HepG2 (cell line): ENCODE measurements around the gene PRKCE. TPM values are rescaled to one million over a fixed set of nuclear protein-coding genes. Genes with fewer than 3 reads are reported as not detected.

Experiments
- CBX5 ChIP-seq: sonication (generic); formaldehyde crosslinking; IDR thresholded peaks from 2 replicates; pipeline ENCODE4 v1.4.0; 2020; ENCODE audit warnings: missing genetic modification reagents, borderline replicate concordance
- CENPT ChIP-seq: sonication (generic); formaldehyde crosslinking; IDR thresholded peaks from 2 replicates; pipeline ENCODE4 v1.8.0; 2022; ENCODE audit warnings: low read depth, mild to moderate bottlenecking, moderate library complexity, missing genetic modification reagents
- DZIP1 ChIP-seq: sonication (generic); formaldehyde crosslinking; IDR thresholded peaks from 2 replicates; pipeline ENCODE4 v1.5.0; 2020; ENCODE audit warnings: mild to moderate bottlenecking, missing genetic modification reagents
- ELF1 ChIP-seq: sonication (generic); formaldehyde crosslinking; IDR thresholded peaks from 2 replicates; pipeline ENCODE4 v1.4.0; 2020; ENCODE audit warnings: missing genetic modification reagents
- EP300 ChIP-seq, 3 experiments: sonication (generic) in 1 of 3; formaldehyde crosslinking in 1 of 3; IDR thresholded peaks; 2 replicates each; pipeline versions ENCODE4 v1.5.1 to v1.6.1; 2011 to 2020; ENCODE audit warnings: low read depth in 2 of 3, low read length in 2 of 3, borderline replicate concordance in 1 of 3, improper control_type of control experiment in 1 of 3, mild to moderate bottlenecking in 1 of 3, missing genetic modification reagents in 1 of 3, moderate library complexity in 1 of 3
- REPIN1 ChIP-seq: sonication (generic); formaldehyde crosslinking; IDR thresholded peaks from 2 replicates; pipeline ENCODE4 v1.8.0; 2022; ENCODE audit warnings: missing genetic modification reagents, low read depth, mild to moderate bottlenecking, borderline replicate concordance
- STAT5B ChIP-seq: sonication (generic); formaldehyde crosslinking; IDR thresholded peaks from 2 replicates; pipeline ENCODE4 v1.4.0; 2020; ENCODE audit warnings: missing genetic modification reagents
- TOE1 ChIP-seq: sonication (generic); formaldehyde crosslinking; IDR thresholded peaks from 2 replicates; pipeline ENCODE4 v1.4.0; 2020; ENCODE audit warnings: mild to moderate bottlenecking, missing genetic modification reagents
- YEATS2 ChIP-seq: sonication (generic); formaldehyde crosslinking; IDR thresholded peaks from 2 replicates; pipeline ENCODE4 v1.4.0; 2020; ENCODE audit warnings: missing genetic modification reagents, borderline replicate concordance
- ZFP90 ChIP-seq: sonication (generic); formaldehyde crosslinking; IDR thresholded peaks from 2 replicates; pipeline ENCODE4 v1.8.0; 2022; ENCODE audit warnings: missing genetic modification reagents, mild to moderate bottlenecking, inconsistent platforms, borderline replicate concordance
- ZNF274 ChIP-seq: sonication (generic); formaldehyde crosslinking; IDR thresholded peaks from 2 replicates; pipeline ENCODE4 v1.5.1; 2020; ENCODE audit warnings: mild to moderate bottlenecking, missing genetic modification reagents
- ZNF292 ChIP-seq: sonication (generic); formaldehyde crosslinking; IDR thresholded peaks from 2 replicates; pipeline ENCODE4 v1.8.1; 2022; ENCODE audit warnings: mild to moderate bottlenecking, low read depth, missing genetic modification reagents, borderline replicate concordance
- ZSCAN20 ChIP-seq: sonication (generic); formaldehyde crosslinking; IDR thresholded peaks from 2 replicates; pipeline ENCODE4 v1.4.0; 2020; ENCODE audit warnings: missing genetic modification reagents, mild to moderate bottlenecking, borderline replicate concordance
- ZXDC ChIP-seq: sonication (generic); formaldehyde crosslinking; IDR thresholded peaks from 2 replicates; pipeline ENCODE4 v1.5.0; 2020; ENCODE audit warnings: mild to moderate bottlenecking, missing genetic modification reagents
- polyA plus RNA-seq, 8 experiments: library from polyadenylated mRNA; depleted of rRNA in 3 of 8; stranded (reverse) in 7 of 8; unstranded in 1 of 8; fragments of >200 nt; fragmentation: Illumina TruSeq in 4 of 8; extraction: Trizol in 4 of 8; gene quantifications; 2 replicates each; pipeline versions ENCODE4 v1.2.1 to v1.2.3, GENCODE V29; 2011 to 2016; ENCODE audit warnings: low read depth in 4 of 8, missing spikeins in 1 of 8, mixed read lengths in 1 of 8; ENCODE audit not compliant: insufficient read depth in 1 of 8
- total RNA-seq, 5 experiments: library from RNA; depleted of rRNA; stranded (reverse); fragments of >200 nt; fragmentation: Illumina TruSeq; extraction: Trizol; gene quantifications; 2 replicates each; pipeline ENCODE4 v1.2.3, GENCODE V29; 2016; ENCODE audit warnings: low read depth in 1 of 5
- TF ChIP-seq, protein P1 (sequence below): IDR thresholded peaks from 2 replicates; pipeline ENCODE4 v1.6.1; 2016; ENCODE audit warnings: missing biosample characterization, missing genetic modification reagents, low read depth
- TF ChIP-seq, protein P2 (sequence below): sonication (generic); formaldehyde crosslinking; conservative IDR thresholded peaks from 2 replicates; pipeline ENCODE4 v1.8.0; 2022; ENCODE audit warnings: missing genetic modification reagents
- TF ChIP-seq, protein P3 (sequence below): sonication (generic); formaldehyde crosslinking; IDR thresholded peaks from 2 replicates; pipeline ENCODE4 v1.4.0; 2020; ENCODE audit warnings: mild to moderate bottlenecking, low read depth, missing genetic modification reagents

PRKCE gene
- total and polyA plus RNA-seq, 2 of the 13 experiments (the other 11 are each of a cell fraction or from before 2014, with no cell fraction given), result 1.0 to 3.9 TPM

DNA sequence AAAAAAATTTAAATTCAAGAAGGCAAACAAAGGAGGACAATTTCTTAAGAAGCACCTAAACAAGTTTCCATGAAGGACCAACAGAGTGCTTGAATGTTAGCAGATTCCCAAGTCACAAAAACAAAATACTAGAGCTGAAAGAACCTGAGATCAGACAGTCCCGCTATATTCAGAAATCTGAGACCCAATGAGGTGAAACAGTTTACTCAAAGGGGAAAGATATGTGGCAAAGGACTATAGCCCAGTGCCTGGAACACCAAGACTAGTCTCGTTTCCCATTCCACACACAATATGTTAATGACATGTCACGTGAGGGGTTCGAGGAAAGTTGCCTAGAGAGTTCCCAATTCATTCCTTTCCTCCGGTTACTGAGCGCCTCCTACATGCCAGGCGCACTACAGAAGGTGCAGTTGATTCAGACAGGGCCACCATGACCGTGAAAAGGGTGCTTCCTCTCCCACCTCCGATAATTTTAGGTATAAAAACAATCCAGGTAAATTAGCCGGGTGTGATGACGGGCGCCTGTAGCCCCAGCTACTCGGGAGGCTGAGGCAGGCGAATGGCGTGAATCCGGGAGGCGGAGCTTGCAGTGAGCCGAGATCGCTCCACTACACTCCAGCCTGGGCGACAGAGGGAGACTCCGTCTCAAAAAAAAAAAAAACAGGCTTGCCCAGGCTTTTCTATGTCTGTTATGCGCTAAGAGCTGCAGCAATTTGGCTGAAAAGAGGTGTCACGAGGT, 41.0 kb upstream of the PRKCE start (continued):
- TF ChIP-seq DZIP1 (CRISPR knock-in tag), result no peak
- no peak for TF ChIP-seq ZFP90 (CRISPR knock-in tag)
- TF ChIP-seq, protein P1, sequence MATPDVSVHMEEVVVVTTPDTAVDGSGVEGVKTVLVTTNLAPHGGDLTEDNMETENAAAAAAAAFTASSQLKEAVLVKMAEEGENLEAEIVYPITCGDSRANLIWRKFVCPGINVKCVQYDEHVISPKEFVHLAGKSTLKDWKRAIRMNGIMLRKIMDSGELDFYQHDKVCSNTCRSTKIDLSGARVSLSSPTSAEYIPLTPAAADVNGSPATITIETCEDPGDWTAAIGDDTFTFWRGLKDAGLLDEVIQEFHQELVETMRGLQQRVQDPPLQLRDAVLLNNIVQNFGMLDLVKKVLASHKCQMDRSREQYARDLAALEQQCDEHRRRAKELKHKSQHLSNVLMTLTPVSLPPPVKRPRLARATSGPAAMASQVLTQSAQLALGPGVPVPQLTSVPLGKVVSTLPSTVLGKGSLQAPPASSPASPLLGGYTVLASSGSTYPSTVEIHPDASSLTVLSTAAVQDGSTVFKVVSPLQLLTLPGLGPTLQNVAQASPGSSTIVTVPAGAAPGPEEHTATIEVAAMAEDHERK (CRISPR knock-in tag), result no peak
- no peak for TF ChIP-seq STAT5B (CRISPR knock-in tag)
- no peak for TF ChIP-seq CENPT (CRISPR knock-in tag)
- TF ChIP-seq, protein P2, sequence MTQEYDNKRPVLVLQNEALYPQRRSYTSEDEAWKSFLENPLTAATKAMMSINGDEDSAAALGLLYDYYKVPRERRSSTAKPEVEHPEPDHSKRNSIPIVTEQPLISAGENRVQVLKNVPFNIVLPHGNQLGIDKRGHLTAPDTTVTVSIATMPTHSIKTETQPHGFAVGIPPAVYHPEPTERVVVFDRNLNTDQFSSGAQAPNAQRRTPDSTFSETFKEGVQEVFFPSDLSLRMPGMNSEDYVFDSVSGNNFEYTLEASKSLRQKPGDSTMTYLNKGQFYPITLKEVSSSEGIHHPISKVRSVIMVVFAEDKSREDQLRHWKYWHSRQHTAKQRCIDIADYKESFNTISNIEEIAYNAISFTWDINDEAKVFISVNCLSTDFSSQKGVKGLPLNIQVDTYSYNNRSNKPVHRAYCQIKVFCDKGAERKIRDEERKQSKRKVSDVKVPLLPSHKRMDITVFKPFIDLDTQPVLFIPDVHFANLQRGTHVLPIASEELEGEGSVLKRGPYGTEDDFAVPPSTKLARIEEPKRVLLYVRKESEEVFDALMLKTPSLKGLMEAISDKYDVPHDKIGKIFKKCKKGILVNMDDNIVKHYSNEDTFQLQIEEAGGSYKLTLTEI, result no peak
- no peak for TF ChIP-seq ZNF274 (CRISPR knock-in tag)
- TF ChIP-seq, protein P3, sequence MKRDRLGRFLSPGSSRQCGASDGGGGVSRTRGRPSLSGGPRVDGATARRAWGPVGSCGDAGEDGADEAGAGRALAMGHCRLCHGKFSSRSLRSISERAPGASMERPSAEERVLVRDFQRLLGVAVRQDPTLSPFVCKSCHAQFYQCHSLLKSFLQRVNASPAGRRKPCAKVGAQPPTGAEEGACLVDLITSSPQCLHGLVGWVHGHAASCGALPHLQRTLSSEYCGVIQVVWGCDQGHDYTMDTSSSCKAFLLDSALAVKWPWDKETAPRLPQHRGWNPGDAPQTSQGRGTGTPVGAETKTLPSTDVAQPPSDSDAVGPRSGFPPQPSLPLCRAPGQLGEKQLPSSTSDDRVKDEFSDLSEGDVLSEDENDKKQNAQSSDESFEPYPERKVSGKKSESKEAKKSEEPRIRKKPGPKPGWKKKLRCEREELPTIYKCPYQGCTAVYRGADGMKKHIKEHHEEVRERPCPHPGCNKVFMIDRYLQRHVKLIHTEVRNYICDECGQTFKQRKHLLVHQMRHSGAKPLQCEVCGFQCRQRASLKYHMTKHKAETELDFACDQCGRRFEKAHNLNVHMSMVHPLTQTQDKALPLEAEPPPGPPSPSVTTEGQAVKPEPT (CRISPR knock-in tag), result no peak
- no peak for TF ChIP-seq EP300 (IDR thresholded peaks at IDR 0.05; ENCODE audit: low read depth in 2 of 2, low read length in 2 of 2)
- no peak for TF ChIP-seq EP300 (CRISPR knock-in tag; IDR thresholded peaks at IDR 0.05; ENCODE audit: borderline replicate concordance)
- no peak for TF ChIP-seq CBX5
- no peak for TF ChIP-seq ZXDC (CRISPR knock-in tag)
- TF ChIP-seq ZNF292 (CRISPR knock-in tag), result no peak
- no peak for TF ChIP-seq TOE1
- no peak for TF ChIP-seq ELF1 (CRISPR knock-in tag)
- no peak for TF ChIP-seq YEATS2 (CRISPR knock-in tag)
- TF ChIP-seq REPIN1 (CRISPR knock-in tag), result peak; percentile 8; the same call in 1 of the 2 replicates
- TF ChIP-seq ZSCAN20 (CRISPR knock-in tag), result no peak
